GF-D8 (cell line): ENCODE data around the gene RNF126.

Experiments
- DNase-seq: peaks from one replicate; lab custom pipeline; 2025; lab: John Stamatoyannopoulos, UW

RNF126 gene

DNA sequence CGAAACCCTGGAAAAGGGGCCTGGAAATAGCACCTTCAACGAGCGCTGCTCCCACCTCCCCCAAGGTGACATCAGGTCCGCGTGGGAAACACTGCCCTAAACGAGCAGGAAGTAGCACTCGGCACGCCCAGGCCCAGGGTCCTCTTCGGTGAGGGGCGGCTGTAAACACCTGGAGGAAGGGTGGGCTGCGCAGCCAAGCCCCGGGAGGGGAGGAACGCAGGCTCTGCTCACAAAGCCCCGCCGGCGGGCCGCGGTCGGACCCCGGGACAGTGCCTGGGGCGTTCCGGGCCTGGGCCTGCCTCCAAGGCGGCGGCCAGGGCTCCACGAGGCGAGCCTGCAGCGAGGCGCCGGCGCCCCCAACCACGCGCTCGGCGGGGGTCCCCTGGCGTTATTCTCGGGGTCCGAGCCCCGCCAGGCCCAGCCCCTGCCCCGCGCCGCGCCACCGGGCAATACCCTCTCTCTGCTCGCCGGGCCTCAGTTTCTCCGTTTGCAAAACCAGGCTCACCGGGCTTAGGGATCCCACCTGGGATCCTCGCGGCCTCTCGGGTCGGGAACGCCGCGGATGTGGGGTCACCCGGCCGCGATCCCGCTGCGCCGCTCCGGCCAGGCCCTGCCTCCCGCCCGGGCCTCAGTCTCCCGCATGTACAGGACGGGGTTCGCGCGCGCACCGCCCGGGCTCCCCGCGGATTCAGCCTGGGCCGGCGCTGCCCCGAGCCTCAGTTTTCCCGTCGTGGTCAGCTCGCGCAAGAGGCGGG is 630 bp downstream of the RNF126 start:
- no peak for DNase-seq

DNA sequence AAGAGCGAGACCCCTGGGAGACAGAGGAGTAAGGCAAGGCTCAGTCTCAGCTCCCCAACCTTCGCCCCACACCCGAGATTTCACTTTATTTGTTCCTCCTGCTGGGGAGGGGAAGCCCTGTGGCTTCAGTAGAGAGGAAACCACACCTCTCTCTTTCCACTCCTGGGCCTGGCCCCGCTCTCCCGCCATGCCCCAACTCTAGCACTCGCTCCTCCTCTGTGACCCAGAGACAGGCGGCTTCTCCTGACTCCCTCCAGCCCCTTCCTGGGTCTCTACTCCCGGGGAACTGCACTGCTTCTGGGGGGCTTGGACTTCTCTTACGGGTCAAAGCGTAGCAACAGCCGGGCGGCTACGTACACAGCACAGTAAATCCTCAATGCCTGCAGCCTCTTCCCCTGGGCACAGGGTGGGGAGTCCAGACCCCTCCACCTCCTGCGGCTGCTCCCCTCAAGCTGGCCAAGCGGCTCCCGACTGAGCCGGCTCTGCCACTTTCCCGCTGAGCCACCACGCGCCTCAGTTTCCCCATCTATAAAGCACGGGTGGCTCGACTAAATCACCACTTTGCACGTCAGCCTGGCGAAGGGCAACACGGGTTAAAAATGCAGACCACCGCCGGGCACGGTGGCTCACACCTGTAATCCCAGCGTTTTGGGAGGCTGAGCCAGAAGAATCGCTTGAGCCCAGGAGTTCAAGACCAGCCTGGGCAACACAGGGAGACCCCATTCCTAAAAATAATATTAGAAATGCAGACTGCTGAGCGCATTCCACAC is 1.4 kb downstream of the RNF126 start:
- peak; percentile 40 for DNase-seq

GRCh38 chr19:660793-661426 is 2.1 kb downstream of the RNF126 start:
- no peak for DNase-seq

DNA sequence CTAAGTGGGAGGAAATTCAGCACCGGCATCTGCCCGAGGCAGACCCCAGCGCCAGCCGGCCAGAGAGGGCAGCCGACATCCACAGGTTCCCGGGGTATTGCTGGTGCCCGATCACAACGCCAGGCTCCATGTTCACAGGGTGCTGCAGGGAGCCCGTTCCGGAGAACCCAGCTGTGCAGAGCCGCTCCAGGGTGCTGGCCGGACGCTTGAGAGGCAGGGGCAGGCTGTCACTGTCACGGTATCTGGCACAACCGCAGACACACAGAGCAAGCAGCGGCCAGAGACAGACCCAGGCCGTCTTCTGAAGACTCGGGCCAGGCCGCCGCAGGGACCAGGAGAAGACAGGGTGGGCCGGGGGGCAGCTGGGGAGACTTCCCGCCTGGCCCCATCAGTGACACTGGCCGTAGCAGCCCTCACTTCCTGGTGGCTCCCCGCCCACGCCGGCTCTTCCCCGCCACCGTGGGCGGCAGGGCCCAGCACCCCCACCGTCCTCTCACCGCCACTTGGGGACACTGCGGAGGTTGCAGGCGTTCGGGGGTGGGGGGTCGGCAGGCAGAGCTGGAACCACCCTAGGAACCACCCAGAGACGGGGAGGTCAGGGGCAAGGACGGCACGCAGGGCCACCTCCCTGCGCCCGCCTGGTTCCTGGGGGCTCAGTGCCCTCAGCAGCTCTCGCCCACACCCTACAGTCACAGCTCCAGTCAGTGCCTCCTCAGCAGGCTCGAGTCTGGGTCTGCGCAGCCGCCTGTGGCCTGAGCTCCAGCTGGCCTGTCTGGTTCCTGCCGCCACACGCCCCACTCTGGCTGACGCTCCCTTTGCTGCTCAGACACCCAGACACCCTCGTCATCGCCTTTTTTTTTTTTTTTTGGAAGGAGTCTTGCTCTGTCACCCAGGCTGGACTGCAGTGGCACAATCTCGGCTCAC is 3.8 kb downstream of the RNF126 start:
- no peak for DNase-seq

GRCh38 chr19:658059-658839 is 4.8 kb downstream of the RNF126 start:
- DNase-seq = no peak

DNA sequence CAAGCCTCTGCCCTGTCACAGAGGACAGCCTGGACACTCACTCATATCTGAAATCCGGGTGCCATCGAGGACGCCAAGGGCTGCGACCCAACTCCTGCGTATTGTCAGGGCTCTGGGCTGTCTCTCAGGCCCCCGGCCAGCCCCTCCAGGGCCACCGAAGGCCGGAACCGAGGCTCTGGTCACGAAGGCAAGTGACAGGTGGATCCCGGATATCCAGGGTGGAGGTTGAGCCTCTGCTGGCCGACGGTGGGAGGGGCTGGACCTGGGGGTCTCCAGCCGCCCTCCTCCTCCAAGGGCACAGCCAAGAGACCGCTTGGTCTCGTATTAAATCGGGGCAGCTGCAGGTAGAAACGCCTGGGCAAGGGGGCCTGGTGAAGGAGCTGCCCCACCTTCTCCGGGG is 5.4 kb downstream of the RNF126 start:
- DNase-seq = no peak

- DNase-seq = no peak
These were observed 6.1 kb downstream of the RNF126 start for GRCh38 chr19:656751-657559.

GRCh38 chr19:655691-656090 is 7.3 kb downstream of the RNF126 start:
- DNase-seq = no peak

- DNase-seq = no peak
These were observed 9.6 kb downstream of the RNF126 start for GRCh38 chr19:653425-653824.

- no peak for DNase-seq
These were observed 10.3 kb downstream of the RNF126 start for GRCh38 chr19:652467-653389.

GRCh38 chr19:651991-652390 is 11.0 kb downstream of the RNF126 start:
- DNase-seq = no peak

DNA sequence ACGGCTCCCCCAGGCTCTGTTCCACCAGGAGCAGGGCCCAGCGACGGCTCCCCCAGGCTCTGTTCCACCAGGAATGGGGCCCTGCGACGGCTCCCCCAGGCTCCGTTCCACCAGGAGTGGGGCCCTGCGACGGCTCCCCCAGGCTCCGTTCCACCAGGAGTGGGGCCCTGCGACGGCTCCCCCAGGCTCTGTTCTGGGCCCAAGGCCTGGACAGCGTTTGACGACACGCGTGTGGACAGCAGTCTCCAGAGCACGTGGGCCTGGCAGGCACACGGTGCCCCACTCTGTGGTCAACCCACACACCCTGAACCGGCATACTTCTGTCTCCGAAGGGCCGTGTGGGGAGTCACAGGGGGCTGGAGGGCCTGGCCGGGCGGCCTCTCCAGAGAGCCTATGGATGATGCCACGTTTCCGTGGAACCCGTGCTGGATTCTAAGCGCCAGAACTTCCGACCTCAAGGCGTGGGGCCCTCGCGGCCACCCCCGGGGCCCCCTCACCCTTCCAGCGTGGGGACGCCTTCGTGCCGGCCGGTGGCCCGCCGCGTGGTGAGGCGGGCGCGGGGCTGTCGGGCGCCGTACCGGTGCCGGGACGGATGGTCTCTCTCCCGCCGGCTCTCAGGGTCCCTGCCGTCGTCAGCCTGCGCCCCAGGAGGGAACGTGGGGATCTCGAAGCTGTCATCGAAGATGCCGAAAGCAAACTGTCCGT is 11.7 kb downstream of the RNF126 start:
- no peak for DNase-seq

- DNase-seq = no peak
These were observed 12.9 kb downstream of the RNF126 start for GRCh38 chr19:650121-650520.

DNA sequence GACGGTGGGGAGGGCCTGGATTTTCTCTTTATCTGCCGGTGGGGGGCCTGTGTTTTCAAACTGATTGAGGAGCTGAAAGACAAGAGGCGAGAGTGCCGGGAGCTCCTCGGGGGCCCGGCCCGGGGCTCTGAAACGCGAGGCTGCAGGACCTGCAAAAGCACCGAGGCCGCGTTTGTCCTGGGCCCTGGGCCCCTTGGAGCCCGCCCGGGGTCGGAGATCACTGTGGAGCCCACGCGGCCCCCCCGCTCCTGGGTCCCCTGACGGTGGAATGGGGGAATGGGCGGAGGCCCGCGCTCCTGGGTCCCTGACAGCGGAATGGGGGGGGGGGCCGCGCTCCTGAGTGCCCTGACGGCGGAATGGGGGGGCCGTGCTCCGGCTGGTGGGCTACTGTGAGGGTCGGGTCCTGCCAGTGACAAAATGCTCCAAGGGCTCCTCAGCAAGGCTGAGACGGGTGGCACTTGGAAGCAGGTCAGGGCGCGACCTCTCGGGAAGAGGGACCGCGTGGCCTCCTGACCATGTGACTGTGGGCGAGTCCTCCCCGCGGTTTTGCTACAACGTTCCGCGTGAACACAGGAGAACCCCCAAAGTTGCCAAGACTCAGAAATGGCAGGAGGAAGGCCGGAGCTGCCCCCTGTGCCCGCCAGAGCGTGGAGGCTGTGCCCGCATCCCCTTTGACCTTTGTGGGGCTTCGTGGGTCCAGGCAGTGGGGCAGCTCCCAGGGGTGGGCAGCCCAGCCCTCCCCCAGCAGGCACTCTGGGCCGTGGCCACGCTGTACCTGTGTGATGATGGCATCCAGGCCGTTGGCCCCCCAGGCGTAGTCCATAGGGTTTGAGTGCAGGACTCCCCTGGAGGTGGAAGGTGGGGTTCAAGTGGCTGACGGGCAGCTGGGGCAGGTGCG is 13.9 kb downstream of the RNF126 start:
- DNase-seq = no peak

GRCh38 chr19:648305-648704 is 14.7 kb downstream of the RNF126 start:
- no peak for DNase-seq

GRCh38 chr19:647566-648284 is 15.3 kb downstream of the RNF126 start:
- DNase-seq = no peak
